HG02943 (cell line): Measurements from ENCODE around the gene RHOXF1.
"Not testable (repeated sequence)": the region's sequence is repeated elsewhere in the genome, so short reads cannot be mapped to it uniquely, and the experiment has no call there.

Experiments used
- ATAC-seq: cut with Tn5 transposase; IDR thresholded peaks from one replicate; pipeline ENCODE4 v1.9.1; 2021; ENCODE audit warnings: mild to moderate bottlenecking, low read depth, moderate library complexity; ENCODE audit not compliant: unreplicated experiment

Gene RHOXF1

GRCh38 chrX:120087289-120088017, 28.3 kb downstream of the RHOXF1 start:
- ATAC-seq, result no peak

DNA sequence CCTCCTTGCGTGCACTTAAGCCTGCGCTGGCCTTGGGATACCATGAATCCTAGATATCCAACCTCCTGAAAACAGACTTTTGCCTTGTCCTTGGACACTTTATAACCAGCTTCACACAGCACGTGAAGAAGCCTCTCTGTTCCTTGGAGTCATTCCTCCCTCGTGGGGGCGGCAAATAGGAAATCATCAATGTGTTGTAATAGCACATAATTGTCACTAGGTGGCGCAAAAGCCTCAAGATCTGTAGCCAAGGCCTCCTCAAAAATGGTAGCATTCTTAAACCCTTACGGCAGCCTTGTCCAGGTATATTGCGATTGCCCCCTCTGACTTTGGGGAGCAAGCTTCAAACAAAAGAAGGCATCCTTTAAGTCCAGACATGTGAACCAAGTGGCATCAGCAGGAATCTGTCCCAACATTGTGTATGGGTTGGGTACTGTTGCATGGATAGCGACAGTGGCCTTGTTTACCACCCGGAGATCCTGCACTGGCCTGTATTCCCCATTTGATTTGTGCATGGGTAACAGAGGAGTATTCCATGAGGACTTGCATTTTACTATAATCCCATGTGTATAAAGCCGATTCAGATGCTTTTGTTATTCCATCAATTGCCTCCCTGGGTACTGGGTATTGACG, 30.0 kb downstream of the RHOXF1 start:
- not testable (repeated sequence) for ATAC-seq

GRCh38 chrX:120077590-120077989, 38.1 kb downstream of the RHOXF1 start, which contains the start of gene RHOXF2B:
Gene RHOXF2B (minus strand): TSS chrX:120077690. CDS start chrX:120077552, 138 bp downstream.
- not testable (repeated sequence) for ATAC-seq

- not testable (repeated sequence) for ATAC-seq
Measured at GRCh38 chrX:120066169-120066568, 49.5 kb downstream of the RHOXF1 start.
